ENCODE measurements around the gene CCDC97.
A peak's percentile ranks its signal among the peaks of the same experiment; 100 is the strongest.

Gene CCDC97

GRCh38 chr19:41320185-41320518 is 10.2 kb downstream of the CCDC97 start:
- DNase-seq (ENCODE audit: low read depth) = no peak

GRCh38 chr19:41320568-41320967 is 10.6 kb downstream of the CCDC97 start:
- DNase-seq (ENCODE audit: low read depth) = no peak

DNA sequence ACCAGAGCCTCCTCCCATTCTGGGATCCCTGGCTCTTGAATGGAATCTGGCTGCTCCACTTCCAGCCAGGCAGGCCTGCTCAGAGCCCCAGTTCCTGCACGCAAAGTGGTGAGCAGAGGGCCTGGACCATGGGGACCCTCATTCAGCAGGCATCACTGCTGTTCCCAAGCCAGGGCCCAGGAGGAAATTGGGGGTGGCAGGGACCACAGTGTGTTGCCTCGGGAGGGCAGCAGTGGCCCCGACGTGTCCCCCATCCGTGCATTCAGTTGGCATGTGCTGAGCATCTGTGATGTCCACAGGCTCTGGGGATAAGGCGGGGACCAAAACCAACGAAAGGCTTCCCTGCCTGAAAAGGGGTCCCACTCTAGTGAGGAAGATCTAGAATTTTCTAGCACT is 11.2 kb downstream of the CCDC97 start:
- no peak for DNase-seq (ENCODE audit: low read depth)

DNA sequence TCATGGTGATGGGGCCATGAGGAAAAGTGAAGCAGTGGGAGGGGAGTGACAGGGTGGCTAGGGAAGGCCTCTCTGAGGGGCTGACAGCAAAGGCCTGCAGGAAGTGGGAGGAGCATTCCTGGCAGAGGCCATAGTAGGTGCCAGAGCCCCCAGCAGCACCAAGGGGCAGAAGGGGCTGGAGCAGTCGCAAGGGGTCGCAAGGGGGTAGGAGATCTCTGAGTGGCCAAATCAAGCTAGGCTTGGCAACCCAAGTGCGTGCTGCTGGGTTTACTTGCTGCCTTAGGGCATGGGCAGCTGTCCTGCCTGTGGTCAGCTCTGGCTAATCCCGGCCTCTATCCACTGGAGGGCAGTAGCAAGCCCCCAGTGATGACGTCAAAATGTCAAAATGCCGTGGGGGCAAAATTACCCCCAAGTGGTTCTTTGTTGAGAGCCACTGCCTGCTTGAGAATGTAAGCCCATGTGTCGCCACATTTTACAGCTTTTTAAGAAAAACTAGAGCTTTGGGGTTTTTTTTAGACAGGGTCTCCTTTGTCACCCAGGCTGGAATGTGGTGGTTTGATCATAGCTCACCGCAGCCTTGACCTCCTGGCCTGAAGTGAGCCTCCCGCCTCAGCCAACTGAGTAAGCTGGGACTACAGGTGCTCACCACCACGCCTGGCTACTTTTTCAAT is 11.8 kb downstream of the CCDC97 start:
- no peak for DNase-seq (ENCODE audit: low read depth)

DNA sequence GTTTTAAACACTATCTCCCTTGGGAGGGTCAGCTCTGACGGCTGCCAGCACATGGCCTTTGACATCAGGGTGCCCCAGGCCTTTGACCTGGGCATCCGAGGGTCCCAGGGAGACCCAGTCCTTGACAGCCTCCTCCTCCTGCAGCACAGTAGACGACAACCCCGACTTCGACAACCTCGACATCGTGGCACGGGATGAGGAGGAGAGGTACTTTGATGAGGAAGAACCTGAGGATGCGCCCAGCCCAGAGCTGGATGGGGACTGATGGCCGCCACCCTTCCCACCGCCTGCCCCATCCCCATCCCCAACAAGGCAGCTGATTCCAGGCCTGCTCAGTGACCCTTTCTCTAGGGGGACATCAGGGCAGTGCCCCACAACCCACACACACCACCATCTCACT is 12.5 kb downstream of the CCDC97 start:
- DNase-seq (ENCODE audit: low read depth) = no peak

DNA sequence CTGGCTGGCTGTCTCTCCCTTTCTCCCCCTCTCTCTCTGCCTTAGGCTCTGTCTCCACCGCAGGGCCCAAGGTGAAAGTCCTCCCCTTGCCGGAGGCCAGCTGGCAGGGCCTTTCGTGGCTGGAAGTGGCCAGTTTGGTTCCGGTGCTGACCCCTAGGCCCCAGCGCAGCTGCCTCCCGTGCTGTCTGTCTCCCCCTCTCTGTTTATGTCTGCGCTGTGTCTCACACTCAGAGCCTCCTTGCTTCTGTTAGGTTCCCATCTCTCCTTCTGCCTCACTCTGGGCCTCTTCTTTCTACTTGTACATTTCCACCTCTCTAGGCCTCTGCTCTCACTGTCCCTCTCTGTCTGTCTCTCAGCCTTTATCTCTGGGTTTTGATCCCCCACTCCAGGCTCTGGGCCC is 13.1 kb downstream of the CCDC97 start:
- DNase-seq (ENCODE audit: low read depth) = no peak

DNA sequence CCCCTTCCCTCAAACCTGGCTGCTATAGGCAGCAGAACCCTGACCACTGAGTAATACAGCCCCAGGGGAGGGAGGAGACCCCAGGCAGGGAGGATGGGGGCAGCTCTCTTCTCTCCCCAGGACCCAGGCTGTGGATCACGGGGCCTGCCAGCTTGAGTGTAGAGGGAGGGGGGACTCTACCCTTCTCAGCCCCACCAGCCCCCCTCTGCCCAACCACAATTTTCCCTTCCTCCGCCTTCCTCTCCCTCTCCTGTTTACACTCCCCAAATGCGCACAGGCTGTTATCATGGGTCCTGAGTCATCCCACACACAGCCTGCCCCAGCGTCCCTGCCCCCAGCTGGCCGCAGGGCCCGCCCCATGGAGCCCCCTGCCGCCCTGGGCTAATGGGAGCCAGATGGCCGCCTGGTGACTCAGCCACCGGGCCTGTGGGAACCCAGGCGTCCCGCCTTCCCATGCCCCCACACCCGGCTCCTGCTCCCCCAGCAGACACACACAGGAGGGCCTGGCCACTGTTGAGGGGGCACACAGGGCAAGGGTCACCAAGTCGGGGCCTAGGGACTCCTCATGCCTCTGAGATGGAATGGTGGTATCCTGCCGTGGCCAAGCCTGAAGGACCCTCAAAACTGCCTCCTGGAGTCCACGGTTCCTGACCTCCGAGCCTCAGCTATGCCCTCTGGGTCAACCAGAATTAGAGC is 13.6 kb downstream of the CCDC97 start:
- DNase-seq (ENCODE audit: low read depth) = no peak

- no peak for DNase-seq (ENCODE audit: low read depth)
Measured at GRCh38 chr19:41324231-41324702, 14.3 kb downstream of the CCDC97 start.

- DNase-seq (ENCODE audit: low read depth) = no peak
Measured at GRCh38 chr19:41324921-41325639, 15.1 kb downstream of the CCDC97 start.

- no peak for DNase-seq (ENCODE audit: low read depth)
Measured at GRCh38 chr19:41325640-41325946, 15.6 kb downstream of the CCDC97 start.

- DNase-seq (ENCODE audit: low read depth) = no peak
Measured at GRCh38 chr19:41325947-41326706, 16.2 kb downstream of the CCDC97 start.

DNA sequence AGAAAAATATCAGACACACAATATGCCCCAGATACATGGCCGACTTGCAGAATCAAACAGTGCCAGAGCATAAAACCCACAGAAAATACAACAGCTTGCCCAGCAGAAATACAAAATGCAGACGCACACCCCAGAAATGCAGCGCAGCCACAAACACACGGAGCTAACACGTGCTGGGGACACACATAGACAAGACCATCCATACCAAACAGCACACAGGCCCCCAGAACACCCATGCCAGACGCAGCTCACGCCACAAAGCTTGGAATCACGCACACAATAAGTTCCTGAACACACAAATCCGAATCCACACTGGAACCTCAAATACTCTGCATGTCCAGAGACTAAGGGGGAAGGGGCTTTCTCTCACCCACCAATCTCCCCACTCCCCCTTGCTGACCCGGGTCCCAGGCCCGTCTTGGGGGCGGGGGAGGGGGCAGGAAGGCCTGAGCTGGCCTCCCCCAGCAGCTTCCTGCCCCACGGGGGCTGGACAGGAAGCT is 17.2 kb downstream of the CCDC97 start:
- no peak for DNase-seq (ENCODE audit: low read depth)

GRCh38 chr19:41327576-41328156 is 17.7 kb downstream of the CCDC97 start:
- DNase-seq (ENCODE audit: low read depth) = peak; percentile 80

DNA sequence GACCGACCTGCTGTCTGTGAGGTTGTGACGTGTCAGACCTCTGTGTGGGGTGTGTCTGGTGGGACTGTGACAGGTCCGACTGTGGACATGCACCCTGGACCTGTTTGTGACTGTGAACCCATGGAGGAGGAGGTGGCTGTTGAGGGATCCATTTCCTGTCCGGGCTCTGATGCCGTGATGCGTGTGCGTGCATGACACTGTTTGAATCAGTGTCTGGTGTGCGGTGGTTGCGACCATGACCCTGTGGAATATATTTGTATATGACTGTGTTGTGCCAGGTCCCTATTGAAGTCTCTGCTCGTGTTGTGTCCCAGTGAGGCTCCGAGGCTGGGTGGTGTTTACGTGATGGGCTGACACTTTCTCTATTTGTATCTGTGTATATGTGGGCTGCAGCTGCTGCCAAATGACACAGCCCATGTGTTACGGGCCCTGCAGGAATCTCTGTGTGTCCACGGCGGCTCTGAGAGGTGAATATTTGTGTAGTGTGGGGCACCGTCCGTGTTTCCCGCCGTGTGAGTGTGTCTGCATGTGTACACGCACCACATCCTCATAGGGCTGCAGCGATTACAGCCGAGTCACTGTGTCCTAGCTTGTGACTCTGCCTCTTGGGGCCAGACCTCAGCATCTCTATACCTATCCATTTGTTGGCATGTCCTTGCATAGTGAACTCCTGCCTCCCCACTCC is 18.3 kb downstream of the CCDC97 start:
- DNase-seq (ENCODE audit: low read depth) = no peak

- DNase-seq (ENCODE audit: low read depth) = no peak
Measured at GRCh38 chr19:41328842-41329225, 18.9 kb downstream of the CCDC97 start.

- DNase-seq (ENCODE audit: low read depth) = no peak
Measured at GRCh38 chr19:41330481-41330880, 20.5 kb downstream of the CCDC97 start.

- no peak for DNase-seq (ENCODE audit: low read depth)
Measured at GRCh38 chr19:41330946-41331678, 21.1 kb downstream of the CCDC97 start.

DNA sequence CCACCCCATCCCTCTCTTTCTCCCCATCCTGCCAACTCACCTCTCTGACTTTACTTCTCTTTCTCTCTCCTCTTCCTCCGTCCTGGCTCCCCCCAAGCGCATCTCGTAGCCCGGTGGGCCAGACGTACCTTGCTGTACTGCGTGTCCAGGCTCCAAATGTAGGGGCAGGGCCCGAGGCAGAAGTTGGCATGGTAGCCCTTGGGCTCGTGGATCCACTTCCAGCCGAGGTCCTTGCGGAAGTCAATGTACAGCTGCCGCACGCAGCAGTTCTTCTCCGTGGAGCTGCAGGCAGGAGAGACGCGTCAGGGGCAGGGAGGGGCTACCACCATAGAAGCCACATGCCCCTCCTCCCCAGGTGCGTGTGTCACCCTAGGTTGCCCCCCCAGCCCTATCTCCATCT is 22.0 kb downstream of the CCDC97 start:
- DNase-seq (ENCODE audit: low read depth) = no peak

DNA sequence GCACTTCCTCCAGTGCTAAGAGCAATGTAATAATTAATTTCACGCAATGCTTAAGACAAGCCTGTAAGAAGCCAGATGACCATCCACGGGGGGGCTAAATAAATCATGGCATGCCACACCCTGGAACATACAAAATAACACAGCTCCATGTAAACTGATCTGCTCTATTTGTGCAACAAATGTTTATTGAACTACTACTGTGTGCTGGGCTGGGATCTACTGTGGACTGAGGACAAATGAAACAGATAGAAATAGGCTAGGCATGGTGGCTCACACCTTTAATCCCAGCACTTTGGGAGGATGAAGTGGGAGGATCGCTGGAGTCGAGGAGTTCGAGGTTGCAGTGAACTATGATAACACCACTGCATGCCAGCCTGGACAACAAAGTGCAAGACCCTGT is 22.5 kb downstream of the CCDC97 start:
- no peak for DNase-seq (ENCODE audit: low read depth)

- DNase-seq (ENCODE audit: low read depth) = no peak
Measured at GRCh38 chr19:41334793-41335192, 24.8 kb downstream of the CCDC97 start.

DNA sequence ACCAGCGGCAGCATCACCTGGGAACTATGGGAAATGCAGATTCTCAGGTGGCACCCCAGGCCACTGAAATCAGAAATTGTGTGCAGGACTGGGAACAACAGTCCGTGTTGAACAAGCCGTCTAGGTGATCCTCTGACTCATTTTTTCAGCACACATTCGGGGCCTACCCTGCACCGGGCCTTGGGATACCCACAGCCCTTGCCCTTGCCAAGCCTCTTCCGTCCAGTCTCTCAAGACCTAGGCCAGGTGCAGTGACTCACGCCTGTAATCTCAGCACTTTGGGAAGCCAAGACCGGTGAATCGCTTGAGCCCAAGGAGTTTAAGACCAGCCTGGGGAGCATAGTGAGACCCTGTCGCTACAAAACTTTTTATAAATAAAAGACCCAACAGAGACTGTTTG is 25.5 kb downstream of the CCDC97 start:
- no peak for DNase-seq (ENCODE audit: low read depth)

Data from T follicular helper cell (primary cell).